ENCODE results near the gene PCDHGA1. TPM values are rescaled to one million over a fixed set of nuclear protein-coding genes. Genes with fewer than 3 reads are reported as not detected.
A peak's percentile ranks its signal among the peaks of the same experiment; 100 is the strongest.

PCDHGA1 gene
- total and polyA plus RNA-seq, 2 of the 4 experiments (the other 2 are of a cell fraction), result 0.90 to 0.92 TPM

DNA sequence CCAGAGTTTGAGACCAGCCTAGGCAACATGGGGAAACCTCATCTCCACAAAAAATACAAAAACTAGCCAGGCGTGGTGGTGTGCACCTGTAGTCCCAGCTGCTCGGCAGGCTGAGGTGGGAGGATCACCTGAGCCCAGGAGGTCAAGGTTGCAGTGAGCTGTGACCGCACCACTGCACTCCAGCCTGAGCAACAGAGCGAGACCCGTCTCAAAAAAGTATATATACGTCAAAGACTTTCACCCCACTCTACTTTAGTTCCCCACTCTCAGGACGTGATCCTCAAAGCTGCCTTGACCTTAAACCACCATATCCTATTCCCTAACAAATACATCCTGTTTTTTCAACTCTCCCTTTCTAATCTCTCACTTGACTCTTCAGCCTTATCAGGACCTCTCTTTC is 199.6 kb downstream of the PCDHGA1 start:
- Histone ChIP-seq H2AK5ac (ENCODE audit: low read depth, low read length) (peak overlapping the region; percentile 75; the same call in 1 of the 2 replicates), H3K9ac (ENCODE audit: low read depth, low read length) (no peak overlapping the region), H3K4me2 (ENCODE audit: low read depth, low read length) (no peak overlapping the region; the same call in 1 of the 2 replicates), H2BK5ac (ENCODE audit: low read depth, low read length, poor library complexity, severe bottlenecking) (peak overlapping the region; percentile 71), H4K5ac (ENCODE audit: low read depth, low read length) (no peak overlapping the region; the same call in 1 of the 2 replicates), H3K9me3 (ENCODE audit: control insufficient read depth, insufficient read depth, low read length) (no peaks in the 10 kb centered on the region), H4K8ac (ENCODE audit: low read depth in 2 of 2, low read length in 2 of 2) (no peak overlapping the region; a peak in 1 of 4 replicates), H3K18ac (ENCODE audit: low read depth, low read length) (peak overlapping the region; percentile 30; the same call in 1 of the 2 replicates), H3K14ac (replicated peaks; ENCODE audit: low read depth, low read length) (no peak overlapping the region; the same call in 1 of the 2 replicates), H3K36me3 (ENCODE audit: control insufficient read depth, insufficient read depth, low read length) (no peaks in the 10 kb centered on the region; the same call in none of the 2 replicates), H3K79me1 (ENCODE audit: low read depth in 1 of 2, low read length in 2 of 2) (peaks cover 0 to 7% of the 10 kb centered on the region in 2 experiments; a peak in 2 of 4 replicates), H2BK15ac (ENCODE audit: low read depth, low read length) (no peak overlapping the region; the same call in 2 of the 3 replicates), H3K4ac (ENCODE audit: low read depth, low read length) (peak overlapping the region; percentile 39; the same call in 1 of the 2 replicates), H3K23ac (ENCODE audit: low read depth, low read length) (no peak overlapping the region), H2AK9ac (replicated peaks; ENCODE audit: low read depth, low read length, poor library complexity) (no peak overlapping the region), H2BK120ac (ENCODE audit: low read depth, low read length) (0 out of 2 replicates have a peak overlapping the region, but pooled peaks have one; percentile 37), H3K56ac (ENCODE audit: extremely low read depth, insufficient read depth, low read length) (no peak overlapping the region), H4K20me1 (ENCODE audit: insufficient read depth, low read length) (no peaks in the 10 kb centered on the region), H3K4me3 (ENCODE audit: insufficient read depth, low read depth, low read length) (no peak overlapping the region), H3K9me1 (ENCODE audit: insufficient read depth, low read length) (peaks cover 8% of the 10 kb centered on the region; the same call in 1 of the 2 replicates), H3K27me3 (ENCODE audit: control insufficient read depth, insufficient read depth, low read length) (no peaks in the 10 kb centered on the region), H2BK20ac (ENCODE audit: low read depth, low read length) (no peak overlapping the region), H2AFZ (replicated peaks; ENCODE audit: low read length, poor library complexity) (no peak overlapping the region), H4K91ac (ENCODE audit: insufficient read depth, low read depth, low read length) (no peak overlapping the region), H3K4me1 (ENCODE audit: control insufficient read depth, insufficient read depth, low read length) (peaks cover 23% of the 10 kb centered on the region), H3K27ac (ENCODE audit: insufficient read depth, low read length) (peak overlapping the region; percentile 74; the same call in 1 of the 2 replicates)
- no TSS peak for BruUV-seq (replicated peaks)
- ChIA-PET CTCF (no interaction called here), POLR2A (ENCODE audit: unreplicated experiment) (no interaction called here)
- ATAC-seq (ENCODE audit: low read depth) (no peak), DNase-seq (no peak)
- dilution Hi-C loops (cut with HindIII; ENCODE audit: low sequenced_read_pairs, unreplicated experiment) (no loop called here), in situ Hi-C loops (cut with MboI; ENCODE audit: low sequenced_read_pairs) (no loop called here), intact Hi-C loops (cut with micrococcal nuclease) (no loop called here)
- TF ChIP-seq MAFK (IDR thresholded peaks at IDR 0.05; ENCODE audit: low read depth, low read length) (no peak), NFE2L2 (IDR thresholded peaks at IDR 0.05; ENCODE audit: low read depth, low read length) (no peak), RFX5 (IDR thresholded peaks at IDR 0.05; ENCODE audit: low read depth, low read length) (no peak), MAZ (IDR thresholded peaks at IDR 0.05; ENCODE audit: borderline replicate concordance, low read depth, low read length) (no peak), CHD1 (IDR thresholded peaks at IDR 0.05; ENCODE audit: low read depth, low read length) (no peak), RCOR1 (IDR thresholded peaks at IDR 0.05; ENCODE audit: insufficient replicate concordance, low read length) (no peak), MXI1 (IDR thresholded peaks at IDR 0.05; ENCODE audit: borderline replicate concordance, low read depth, low read length) (no peak), CEBPB (IDR thresholded peaks at IDR 0.05; ENCODE audit: low read depth, low read length) (no peak)
- TF ChIP-seq, protein P1, sequence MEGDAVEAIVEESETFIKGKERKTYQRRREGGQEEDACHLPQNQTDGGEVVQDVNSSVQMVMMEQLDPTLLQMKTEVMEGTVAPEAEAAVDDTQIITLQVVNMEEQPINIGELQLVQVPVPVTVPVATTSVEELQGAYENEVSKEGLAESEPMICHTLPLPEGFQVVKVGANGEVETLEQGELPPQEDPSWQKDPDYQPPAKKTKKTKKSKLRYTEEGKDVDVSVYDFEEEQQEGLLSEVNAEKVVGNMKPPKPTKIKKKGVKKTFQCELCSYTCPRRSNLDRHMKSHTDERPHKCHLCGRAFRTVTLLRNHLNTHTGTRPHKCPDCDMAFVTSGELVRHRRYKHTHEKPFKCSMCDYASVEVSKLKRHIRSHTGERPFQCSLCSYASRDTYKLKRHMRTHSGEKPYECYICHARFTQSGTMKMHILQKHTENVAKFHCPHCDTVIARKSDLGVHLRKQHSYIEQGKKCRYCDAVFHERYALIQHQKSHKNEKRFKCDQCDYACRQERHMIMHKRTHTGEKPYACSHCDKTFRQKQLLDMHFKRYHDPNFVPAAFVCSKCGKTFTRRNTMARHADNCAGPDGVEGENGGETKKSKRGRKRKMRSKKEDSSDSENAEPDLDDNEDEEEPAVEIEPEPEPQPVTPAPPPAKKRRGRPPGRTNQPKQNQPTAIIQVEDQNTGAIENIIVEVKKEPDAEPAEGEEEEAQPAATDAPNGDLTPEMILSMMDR (conservative IDR thresholded peaks at IDR 0.05; ENCODE audit: low read depth, low read length), result no peak
- TF ChIP-seq, protein P2, sequence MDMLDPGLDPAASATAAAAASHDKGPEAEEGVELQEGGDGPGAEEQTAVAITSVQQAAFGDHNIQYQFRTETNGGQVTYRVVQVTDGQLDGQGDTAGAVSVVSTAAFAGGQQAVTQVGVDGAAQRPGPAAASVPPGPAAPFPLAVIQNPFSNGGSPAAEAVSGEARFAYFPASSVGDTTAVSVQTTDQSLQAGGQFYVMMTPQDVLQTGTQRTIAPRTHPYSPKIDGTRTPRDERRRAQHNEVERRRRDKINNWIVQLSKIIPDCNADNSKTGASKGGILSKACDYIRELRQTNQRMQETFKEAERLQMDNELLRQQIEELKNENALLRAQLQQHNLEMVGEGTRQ (IDR thresholded peaks at IDR 0.05; ENCODE audit: low read depth, low read length), result no peak
- TF ChIP-seq, protein P3, sequence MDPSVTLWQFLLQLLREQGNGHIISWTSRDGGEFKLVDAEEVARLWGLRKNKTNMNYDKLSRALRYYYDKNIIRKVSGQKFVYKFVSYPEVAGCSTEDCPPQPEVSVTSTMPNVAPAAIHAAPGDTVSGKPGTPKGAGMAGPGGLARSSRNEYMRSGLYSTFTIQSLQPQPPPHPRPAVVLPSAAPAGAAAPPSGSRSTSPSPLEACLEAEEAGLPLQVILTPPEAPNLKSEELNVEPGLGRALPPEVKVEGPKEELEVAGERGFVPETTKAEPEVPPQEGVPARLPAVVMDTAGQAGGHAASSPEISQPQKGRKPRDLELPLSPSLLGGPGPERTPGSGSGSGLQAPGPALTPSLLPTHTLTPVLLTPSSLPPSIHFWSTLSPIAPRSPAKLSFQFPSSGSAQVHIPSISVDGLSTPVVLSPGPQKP (IDR thresholded peaks at IDR 0.05; ENCODE audit: borderline replicate concordance, low read depth, low read length), result no peak
- 98% methylated on average over 5 of the region's 7 CpGs; no CpG with 5 or more reads in 1 of the 2 experiments for WGBS, 2 experiments (ENCODE audit: extremely low coverage in 2 of 2, insufficient read length in 1 of 2)
